AG10803 (cell line): Measurements from ENCODE around the gene CMIP.

Experiments used
- DNase-seq: peaks from one replicate; pipeline ENCODE4 v3.0.0; 2010; ENCODE audit warnings: low read depth
- H3K4me3 ChIP-seq: 2 replicates; pipeline ENCODE4 v1.5.1; 2011; ENCODE audit warnings: mild to moderate bottlenecking, low read length, control low read depth
- CTCF ChIP-seq: conservative IDR thresholded peaks from 2 replicates; pipeline ENCODE4 v1.5.1; 2011; ENCODE audit warnings: mild to moderate bottlenecking, low read length, control low read depth, inconsistent platforms

CMIP gene

GRCh38 chr16:81607805-81608522 lies 163.4 kb downstream of the CMIP start:
- no peak overlapping the region for H3K4me3 ChIP-seq
- no peak for DNase-seq
- TF ChIP-seq CTCF, result no peak

GRCh38 chr16:81608523-81609209 lies 164.1 kb downstream of the CMIP start:
- H3K4me3 ChIP-seq, result no peak overlapping the region
- no peak for TF ChIP-seq CTCF
- peak; percentile 86 for DNase-seq

- DNase-seq, result no peak
- no peak for TF ChIP-seq CTCF
- no peak overlapping the region for H3K4me3 ChIP-seq
Observed at GRCh38 chr16:81609323-81609892, 164.8 kb downstream of the CMIP start.

- peak; percentile 81 for DNase-seq
- H3K4me3 ChIP-seq, result peak overlapping the region; percentile 26; the same call in 1 of the 2 replicates
- no peak for TF ChIP-seq CTCF
Observed at GRCh38 chr16:81610144-81610842, 165.7 kb downstream of the CMIP start.

- H3K4me3 ChIP-seq, result no peak overlapping the region
- no peak for TF ChIP-seq CTCF
- DNase-seq, result no peak
Observed at GRCh38 chr16:81610936-81611335, 166.3 kb downstream of the CMIP start.

- no peak overlapping the region for H3K4me3 ChIP-seq
- DNase-seq, result no peak
- TF ChIP-seq CTCF, result no peak
Observed at GRCh38 chr16:81611721-81612120, 167.1 kb downstream of the CMIP start.
